ENCODE measurements around the gene SIRPB2. TPM values are rescaled to one million over a fixed set of nuclear protein-coding genes. Genes with fewer than 3 reads are reported as not detected.

SIRPB2 gene
- total and polyA plus RNA-seq, 2 experiments from 2014 or later, result not detected

GRCh38 chr20:1440024-1440423 lies 51.2 kb downstream of the SIRPB2 start:
- Histone ChIP-seq H3K27me3 (no peaks in the 10 kb centered on the region), H3K4me1 (ENCODE audit: insufficient read depth) (no peaks in the 10 kb centered on the region), H3K4me3 (no peak overlapping the region), H3K27ac (no peak overlapping the region), H3K36me3 (replicated peaks; ENCODE audit: insufficient read depth, low read depth) (no peaks in the 10 kb centered on the region), H2AFZ (no peak overlapping the region), H3K9me3 (ENCODE audit: low read depth) (no peaks in the 10 kb centered on the region), H4K20me1 (ENCODE audit: insufficient read depth, poor library complexity, severe bottlenecking) (no peaks in the 10 kb centered on the region), H3K9me2 (replicated peaks; ENCODE audit: insufficient read depth) (no peaks in the 10 kb centered on the region), H3K4me2 (no peak overlapping the region), H3K79me2 (no peaks in the 10 kb centered on the region)
- DNase-seq (ENCODE audit: low spot score), result no peak
- TF ChIP-seq EZH2phosphoT487 (IDR thresholded peaks at IDR 0.05; ENCODE audit: low read depth, severe bottlenecking, unreplicated experiment), result no peak
- TF ChIP-seq, protein P1, sequence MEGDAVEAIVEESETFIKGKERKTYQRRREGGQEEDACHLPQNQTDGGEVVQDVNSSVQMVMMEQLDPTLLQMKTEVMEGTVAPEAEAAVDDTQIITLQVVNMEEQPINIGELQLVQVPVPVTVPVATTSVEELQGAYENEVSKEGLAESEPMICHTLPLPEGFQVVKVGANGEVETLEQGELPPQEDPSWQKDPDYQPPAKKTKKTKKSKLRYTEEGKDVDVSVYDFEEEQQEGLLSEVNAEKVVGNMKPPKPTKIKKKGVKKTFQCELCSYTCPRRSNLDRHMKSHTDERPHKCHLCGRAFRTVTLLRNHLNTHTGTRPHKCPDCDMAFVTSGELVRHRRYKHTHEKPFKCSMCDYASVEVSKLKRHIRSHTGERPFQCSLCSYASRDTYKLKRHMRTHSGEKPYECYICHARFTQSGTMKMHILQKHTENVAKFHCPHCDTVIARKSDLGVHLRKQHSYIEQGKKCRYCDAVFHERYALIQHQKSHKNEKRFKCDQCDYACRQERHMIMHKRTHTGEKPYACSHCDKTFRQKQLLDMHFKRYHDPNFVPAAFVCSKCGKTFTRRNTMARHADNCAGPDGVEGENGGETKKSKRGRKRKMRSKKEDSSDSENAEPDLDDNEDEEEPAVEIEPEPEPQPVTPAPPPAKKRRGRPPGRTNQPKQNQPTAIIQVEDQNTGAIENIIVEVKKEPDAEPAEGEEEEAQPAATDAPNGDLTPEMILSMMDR (IDR thresholded peaks at IDR 0.05; ENCODE audit: poor library complexity), result no peak
- no peak for TF ChIP-seq EZH2 (IDR thresholded peaks at IDR 0.05; ENCODE audit: borderline replicate concordance)
- 89% methylated on average over 6 of the region's 6 CpGs for WGBS (ENCODE audit: low lambda C conversion rate, missing lambda C conversion rate)

- H3K9me2 ChIP-seq (replicated peaks; ENCODE audit: insufficient read depth), result no peaks in the 10 kb centered on the region
- no peaks in the 10 kb centered on the region for H3K79me2 ChIP-seq
- H3K4me1 ChIP-seq (ENCODE audit: insufficient read depth), result no peaks in the 10 kb centered on the region
- no peak overlapping the region for H3K27ac ChIP-seq
- H3K27me3 ChIP-seq, result no peaks in the 10 kb centered on the region
- no peak overlapping the region for H2AFZ ChIP-seq
- no peaks in the 10 kb centered on the region for H3K36me3 ChIP-seq (replicated peaks; ENCODE audit: insufficient read depth, low read depth)
- WGBS (ENCODE audit: low lambda C conversion rate, missing lambda C conversion rate), result 100% methylated on average over 1 of the region's 1 CpG
- no peaks in the 10 kb centered on the region for H4K20me1 ChIP-seq (ENCODE audit: insufficient read depth, poor library complexity, severe bottlenecking)
- H3K4me2 ChIP-seq, result no peak overlapping the region
- TF ChIP-seq, protein P1 (IDR thresholded peaks at IDR 0.05; ENCODE audit: poor library complexity), result no peak
- no peaks in the 10 kb centered on the region for H3K9me3 ChIP-seq (ENCODE audit: low read depth)
- no peak overlapping the region for H3K4me3 ChIP-seq
- no peak for DNase-seq (ENCODE audit: low spot score)
Measured at GRCh38 chr20:1438361-1438760, 52.9 kb downstream of the SIRPB2 start.

- TF ChIP-seq EZH2phosphoT487 (IDR thresholded peaks at IDR 0.05; ENCODE audit: low read depth, severe bottlenecking, unreplicated experiment), result no peak
- TF ChIP-seq, protein P1 (IDR thresholded peaks at IDR 0.05; ENCODE audit: poor library complexity), result peak; percentile 86
- no peak overlapping the region for H3K27ac ChIP-seq
- no peaks in the 10 kb centered on the region for H4K20me1 ChIP-seq (ENCODE audit: insufficient read depth, poor library complexity, severe bottlenecking)
- H2AFZ ChIP-seq, result no peak overlapping the region
- H3K4me3 ChIP-seq, result no peak overlapping the region
- no peaks in the 10 kb centered on the region for H3K27me3 ChIP-seq
- DNase-seq (ENCODE audit: low spot score), result peak; percentile 81
- H3K36me3 ChIP-seq (replicated peaks; ENCODE audit: insufficient read depth, low read depth), result no peaks in the 10 kb centered on the region
- no peaks in the 10 kb centered on the region for H3K4me1 ChIP-seq (ENCODE audit: insufficient read depth)
- H3K9me2 ChIP-seq (replicated peaks; ENCODE audit: insufficient read depth), result no peaks in the 10 kb centered on the region
- 31% methylated on average over 5 of the region's 5 CpGs for WGBS (ENCODE audit: low lambda C conversion rate, missing lambda C conversion rate)
- no peaks in the 10 kb centered on the region for H3K9me3 ChIP-seq (ENCODE audit: low read depth)
- H3K4me2 ChIP-seq, result no peak overlapping the region
- no peaks in the 10 kb centered on the region for H3K79me2 ChIP-seq
Measured at GRCh38 chr20:1437235-1437904, 53.9 kb downstream of the SIRPB2 start.

GRCh38 chr20:1436263-1436662 lies 55.0 kb downstream of the SIRPB2 start:
- no peaks in the 10 kb centered on the region for H3K36me3 ChIP-seq (replicated peaks; ENCODE audit: insufficient read depth, low read depth)
- no peak overlapping the region for H3K4me3 ChIP-seq
- H3K79me2 ChIP-seq, result no peaks in the 10 kb centered on the region
- 93% methylated on average over 8 of the region's 8 CpGs for WGBS (ENCODE audit: low lambda C conversion rate, missing lambda C conversion rate)
- H3K9me2 ChIP-seq (replicated peaks; ENCODE audit: insufficient read depth), result no peaks in the 10 kb centered on the region
- no peak overlapping the region for H2AFZ ChIP-seq
- H3K4me2 ChIP-seq, result no peak overlapping the region
- H3K4me1 ChIP-seq (ENCODE audit: insufficient read depth), result no peaks in the 10 kb centered on the region
- H3K27ac ChIP-seq, result no peak overlapping the region
- no peaks in the 10 kb centered on the region for H4K20me1 ChIP-seq (ENCODE audit: insufficient read depth, poor library complexity, severe bottlenecking)
- no peaks in the 10 kb centered on the region for H3K27me3 ChIP-seq
- no peaks in the 10 kb centered on the region for H3K9me3 ChIP-seq (ENCODE audit: low read depth)
- DNase-seq (ENCODE audit: low spot score), result no peak
- TF ChIP-seq EZH2 (IDR thresholded peaks at IDR 0.05; ENCODE audit: borderline replicate concordance) (no peak), EZH2phosphoT487 (IDR thresholded peaks at IDR 0.05; ENCODE audit: low read depth, severe bottlenecking, unreplicated experiment) (no peak)
- TF ChIP-seq, protein P1 (IDR thresholded peaks at IDR 0.05; ENCODE audit: poor library complexity), result no peak
